Endothelial cell of hepatic sinusoid (primary cell): ENCODE data around the gene PLXND1.

Experiments
- in situ Hi-C: cut with HindIII; loops from 2 replicates; pipeline ENCODE4 v1.10.0; 2017; ENCODE audit warnings: low sequenced_read_pairs

Gene PLXND1

GRCh38 chr3:129571605-129572547, 34.6 kb downstream of the PLXND1 start:
- in situ Hi-C loops = no loop called here

DNA sequence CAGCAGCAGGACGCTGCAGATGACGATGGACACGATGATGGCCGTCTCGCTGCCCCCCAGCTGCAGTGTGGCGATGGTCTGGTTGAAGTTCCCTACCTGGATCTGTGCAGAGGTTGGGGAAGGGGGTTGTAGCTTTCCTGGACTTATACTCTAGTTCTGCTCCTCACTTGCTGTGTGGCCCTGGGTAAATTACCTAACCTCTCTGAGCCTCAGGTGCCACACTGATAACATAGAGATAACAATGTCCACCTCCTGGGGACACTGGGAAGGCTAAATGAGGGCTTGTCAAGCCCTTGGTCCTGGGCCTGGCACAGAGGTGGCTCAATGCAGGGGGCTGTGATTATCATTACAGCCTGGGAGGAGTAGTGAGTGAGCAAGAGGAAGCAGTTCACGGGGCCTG, 36.6 kb downstream of the PLXND1 start:
- in situ Hi-C loops = no loop called here

GRCh38 chr3:129567939-129568338, 38.5 kb downstream of the PLXND1 start:
- in situ Hi-C loops = no loop called here

- in situ Hi-C loops = no loop called here
Observed at GRCh38 chr3:129567176-129567705, 39.2 kb downstream of the PLXND1 start.

DNA sequence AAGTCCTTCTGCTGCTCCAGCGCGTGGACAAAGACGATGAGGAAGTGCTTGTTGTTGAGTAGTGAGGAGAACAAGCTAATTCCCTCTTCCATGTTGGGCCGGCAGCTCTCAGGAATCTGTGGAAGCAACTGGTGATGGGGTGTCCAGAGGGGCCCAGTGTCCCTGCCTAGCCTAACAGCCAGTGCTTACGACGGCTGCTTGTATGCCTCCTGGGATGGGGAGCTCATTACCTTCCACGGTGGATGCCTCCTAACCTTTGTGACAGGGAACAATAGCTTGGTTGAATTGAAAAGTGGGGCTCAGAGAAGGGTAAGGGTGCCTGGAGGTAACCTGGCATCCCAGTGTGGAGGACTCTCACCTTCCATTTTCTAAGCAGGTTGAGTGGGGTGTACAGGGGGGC, 40.6 kb downstream of the PLXND1 start:
- in situ Hi-C loops = no loop called here

DNA sequence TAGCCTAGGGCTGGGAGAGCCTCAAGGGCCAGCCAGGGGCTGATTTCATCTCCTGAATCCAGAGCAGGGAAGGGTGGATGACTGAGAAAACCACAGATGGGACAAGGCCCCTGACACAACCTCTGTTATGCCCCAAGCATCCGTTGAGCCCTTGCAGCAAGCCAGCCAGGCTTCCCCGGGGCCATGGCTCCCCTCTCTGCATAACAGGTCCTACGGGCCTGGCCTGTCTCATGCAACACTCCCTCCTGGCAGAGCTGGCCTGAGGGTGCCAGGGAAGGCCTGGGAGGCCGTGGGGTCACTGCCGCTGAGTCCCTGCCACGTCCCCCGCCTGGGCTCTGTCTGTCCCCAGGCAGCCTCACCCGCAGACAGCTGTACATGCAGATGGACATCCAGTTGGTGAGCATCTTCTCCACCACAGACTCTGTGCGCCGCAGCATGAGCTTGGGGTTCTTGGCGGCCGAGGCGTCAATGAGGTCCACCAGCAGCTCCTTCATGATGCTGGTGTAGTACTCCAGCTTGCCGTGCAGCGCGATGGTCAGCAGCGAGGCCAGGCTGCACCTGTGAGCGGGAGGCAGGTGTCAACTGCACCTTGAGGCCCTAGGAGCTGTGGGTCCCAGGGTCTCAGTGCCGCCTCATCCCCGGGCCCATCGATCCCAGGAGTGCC, 41.4 kb downstream of the PLXND1 start:
- in situ Hi-C loops = no loop called here

GRCh38 chr3:129563850-129564535, 42.5 kb downstream of the PLXND1 start:
- in situ Hi-C loops = no loop called here

GRCh38 chr3:129563332-129563731, 43.1 kb downstream of the PLXND1 start:
- in situ Hi-C loops = no loop called here

- in situ Hi-C loops = no loop called here
Observed at GRCh38 chr3:129562803-129563202, 43.7 kb downstream of the PLXND1 start.

- in situ Hi-C loops = no loop called here
Observed at GRCh38 chr3:129561619-129562248, 44.7 kb downstream of the PLXND1 start.

DNA sequence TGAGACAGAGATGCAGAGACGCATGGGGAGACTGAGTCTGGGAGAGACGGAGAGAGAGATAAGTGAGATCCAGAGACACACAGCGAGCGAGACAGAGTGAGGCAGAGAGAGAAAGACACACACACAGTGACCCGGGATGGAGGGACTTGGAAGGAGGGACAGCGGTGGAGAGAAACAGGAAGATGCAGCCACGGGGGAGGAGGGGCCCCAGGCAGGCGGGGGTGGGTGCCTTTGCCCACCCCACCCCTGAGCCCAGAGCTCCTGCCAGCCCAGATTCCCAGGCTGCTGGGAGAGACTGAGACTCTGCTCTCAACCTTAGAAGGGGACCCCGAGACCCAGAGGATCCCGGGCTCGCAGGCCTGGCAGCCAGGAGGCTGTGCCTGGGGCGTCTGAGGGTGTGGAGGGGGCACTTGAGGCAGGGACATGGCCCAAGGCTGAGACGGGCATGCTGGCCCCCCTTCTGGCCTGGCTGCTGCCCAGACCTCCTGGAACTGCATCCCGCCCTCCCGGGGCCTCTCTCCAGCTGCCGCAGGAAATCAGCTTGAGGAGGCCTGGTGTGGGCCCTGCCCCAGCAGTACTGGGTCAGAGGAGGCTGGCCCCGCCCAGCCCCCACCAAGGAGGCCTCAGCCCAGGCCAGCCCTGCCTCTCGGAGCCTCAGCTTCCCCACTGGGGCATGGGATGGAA, 45.4 kb downstream of the PLXND1 start:
- in situ Hi-C loops = no loop called here

DNA sequence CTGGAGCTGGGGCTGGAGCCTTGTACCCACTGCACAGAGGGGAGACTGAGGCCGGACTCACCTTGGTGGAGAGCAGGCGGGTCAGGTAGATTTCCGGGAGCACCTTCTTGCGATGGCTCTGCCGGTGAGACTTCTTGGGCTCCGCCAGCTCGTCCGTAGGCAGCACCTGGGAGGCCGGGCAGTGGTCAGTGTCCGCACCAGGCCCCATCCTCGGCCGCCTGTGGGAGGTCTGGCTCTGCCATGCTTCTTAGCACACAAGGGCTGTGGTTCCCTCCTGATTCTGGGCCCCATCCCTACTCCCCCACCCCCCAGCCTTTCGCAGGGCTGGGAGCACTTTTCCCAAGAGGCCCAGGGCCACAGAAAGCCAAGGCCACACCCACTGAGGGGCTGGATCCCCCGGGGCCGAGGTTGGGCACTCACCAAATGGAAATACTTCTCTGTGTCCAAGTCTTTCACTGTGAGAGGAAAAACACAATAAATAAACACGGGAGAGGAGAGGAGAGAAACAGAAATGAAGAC, 46.1 kb downstream of the PLXND1 start:
- in situ Hi-C loops = no loop called here

DNA sequence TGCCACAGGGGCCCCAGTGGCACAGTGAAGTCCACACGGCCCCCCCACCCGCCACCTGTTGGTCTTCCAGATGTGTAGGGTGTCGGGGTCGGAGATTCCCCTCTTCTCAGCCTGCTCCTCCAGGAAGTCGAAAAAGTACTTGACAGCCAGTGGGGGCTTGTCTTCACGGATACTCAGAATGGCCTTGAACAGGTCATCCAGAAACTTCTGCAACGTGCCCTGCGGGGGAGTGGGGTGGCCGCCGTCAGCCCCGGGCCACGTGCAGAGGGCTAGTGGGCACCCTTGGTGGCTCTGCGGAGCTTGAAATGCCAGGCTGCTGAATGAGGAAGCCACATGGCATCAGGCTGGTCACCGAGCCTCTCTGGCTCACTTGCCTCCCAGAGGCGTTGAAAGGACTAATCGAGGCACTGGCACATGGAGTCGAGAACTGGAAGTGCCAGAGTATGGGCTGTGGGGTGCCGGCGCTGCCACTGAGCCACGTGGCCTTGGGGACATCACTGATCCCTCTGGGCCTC, 46.9 kb downstream of the PLXND1 start:
- in situ Hi-C loops = no loop called here

DNA sequence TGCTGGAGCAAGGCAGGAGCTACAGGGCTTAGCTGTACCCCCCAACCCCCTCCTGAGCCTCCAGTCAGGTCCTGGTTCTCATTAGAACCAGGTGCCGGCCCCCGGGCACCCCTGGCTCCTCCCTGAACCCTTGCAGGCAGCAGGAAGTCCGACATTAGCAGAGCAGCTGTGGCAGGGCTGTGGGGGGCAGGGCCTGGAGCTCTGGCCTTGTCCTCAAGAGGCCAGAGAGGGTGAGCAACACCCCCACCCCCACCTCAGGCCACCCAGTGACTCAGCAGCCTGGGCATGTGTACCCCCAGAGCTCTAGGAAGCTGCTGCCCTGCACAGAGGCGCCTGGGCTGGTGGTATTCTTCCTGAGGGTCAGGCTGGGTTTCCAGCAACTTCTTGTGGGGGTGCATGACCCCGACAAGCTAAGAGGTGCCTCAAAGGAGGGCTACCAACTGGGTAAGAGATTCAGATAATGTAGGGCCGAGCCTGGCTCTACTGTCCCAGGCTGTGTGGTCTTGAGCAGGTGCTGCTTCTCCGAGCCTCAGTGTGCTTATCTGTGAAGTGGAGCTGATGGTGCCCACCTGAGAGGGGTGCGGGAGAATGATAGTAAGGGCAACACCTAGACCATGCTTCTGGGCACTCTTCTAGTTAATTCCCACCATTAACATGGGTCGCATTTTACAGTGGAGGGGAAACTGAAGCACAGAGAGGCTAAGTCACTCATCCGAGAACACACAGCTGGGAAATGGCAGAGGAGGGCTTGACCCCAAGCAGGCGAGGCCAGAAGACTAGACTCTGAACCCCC, 47.5 kb downstream of the PLXND1 start:
- in situ Hi-C loops = no loop called here

- in situ Hi-C loops = no loop called here
Observed at GRCh38 chr3:129558081-129558771, 48.2 kb downstream of the PLXND1 start.

DNA sequence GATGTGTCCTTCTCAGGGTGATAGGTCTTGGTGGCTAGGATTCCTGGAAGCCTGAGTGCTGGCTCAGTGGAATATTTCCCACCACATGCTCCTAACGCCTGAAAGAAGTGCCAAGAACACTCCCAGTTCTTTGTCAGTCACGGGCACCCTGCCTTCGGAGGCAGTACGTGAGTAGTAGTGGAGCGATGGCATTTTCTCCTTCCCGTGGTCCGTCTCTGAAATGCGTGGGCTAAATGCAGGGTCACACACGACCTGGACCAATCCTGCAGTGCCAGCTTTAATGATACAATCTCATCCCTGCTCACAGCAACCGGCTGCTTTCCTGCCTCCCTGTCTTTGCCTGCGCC, 49.0 kb downstream of the PLXND1 start:
- in situ Hi-C loops = no loop called here

DNA sequence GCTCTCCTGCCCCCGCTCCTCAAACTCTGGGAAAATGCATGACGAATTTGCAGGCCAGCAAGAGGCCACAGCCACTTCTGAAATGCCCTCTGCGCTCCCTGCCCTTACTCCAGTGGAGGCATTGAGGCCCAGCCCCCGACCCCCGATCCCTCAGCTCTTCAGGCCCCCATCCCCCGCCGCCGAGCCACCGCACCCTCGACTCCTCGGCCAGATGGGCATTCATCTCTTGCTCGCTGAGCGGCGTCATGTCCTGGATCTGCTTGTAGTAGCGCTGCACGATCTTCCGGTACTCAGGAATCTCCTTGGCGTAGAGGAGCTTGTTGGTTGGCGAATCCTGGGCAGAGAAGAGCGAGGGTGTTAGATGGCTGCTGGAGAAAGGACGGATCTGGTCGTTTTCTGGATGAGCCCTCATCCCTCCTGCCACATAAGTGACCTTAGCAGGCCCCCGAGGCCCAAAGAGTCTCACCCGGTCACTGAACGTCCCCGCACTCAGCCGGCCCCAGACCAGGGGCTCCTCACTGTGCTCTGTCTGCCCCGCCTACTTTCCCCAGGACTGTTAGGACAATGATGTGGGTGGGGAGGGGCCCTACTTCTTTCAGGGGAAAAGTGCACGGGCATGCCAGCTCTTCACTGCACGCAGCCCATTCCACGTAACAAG, 49.5 kb downstream of the PLXND1 start:
- in situ Hi-C loops = no loop called here

DNA sequence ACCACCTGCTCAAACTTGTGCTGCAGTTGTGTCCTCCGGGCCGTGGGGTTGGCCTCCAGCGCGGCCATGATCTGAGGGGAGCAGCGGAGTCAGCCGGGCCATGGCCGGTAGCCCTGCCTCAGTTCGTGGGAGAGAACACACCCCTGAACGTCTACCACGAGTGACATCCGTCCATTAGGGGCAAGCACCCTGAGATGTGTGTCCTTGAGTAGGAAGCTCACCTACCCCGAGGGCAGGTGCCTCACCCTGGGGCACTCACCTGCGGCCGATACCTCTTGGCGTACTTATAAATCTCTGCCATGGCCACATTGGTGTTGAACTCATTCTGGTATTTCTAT, 50.1 kb downstream of the PLXND1 start:
- in situ Hi-C loops = no loop called here
